Stimulated activated CD4-positive, alpha-beta T cell treated with anti-CD3 and anti-CD28 coated beads, Interleukin-2, amount 100 ng/mL, for 4 hours (primary cell): ENCODE data around the gene PRMT2.
"Not testable (repeated sequence)": the region's sequence is repeated elsewhere in the genome, so short reads cannot be mapped to it uniquely, and the experiment has no call there.

Experiments used
- DNase-seq: peaks from one replicate; pipeline ENCODE4 v3.0.0-alpha.2; 2020; ENCODE audit warnings: low read depth

Gene PRMT2

GRCh38 chr21:46617267-46618051, 18.0 kb upstream of the PRMT2 start:
- DNase-seq, result no peak

- no peak for DNase-seq
Observed at GRCh38 chr21:46618738-46619379, 16.6 kb upstream of the PRMT2 start.

GRCh38 chr21:46619846-46620245, 15.6 kb upstream of the PRMT2 start:
- no peak for DNase-seq

GRCh38 chr21:46620846-46621245, 14.6 kb upstream of the PRMT2 start:
- no peak for DNase-seq

GRCh38 chr21:46621457-46622182, 13.9 kb upstream of the PRMT2 start:
- DNase-seq, result no peak

- DNase-seq, result no peak
Observed at GRCh38 chr21:46622226-46622625, 13.2 kb upstream of the PRMT2 start.

GRCh38 chr21:46624050-46624449, 11.4 kb upstream of the PRMT2 start:
- no peak for DNase-seq

GRCh38 chr21:46625759-46626158, 9.7 kb upstream of the PRMT2 start:
- no peak for DNase-seq

- no peak for DNase-seq
Observed at GRCh38 chr21:46626536-46626935, 8.9 kb upstream of the PRMT2 start.

- DNase-seq, result no peak
Observed at GRCh38 chr21:46626975-46627501, 8.4 kb upstream of the PRMT2 start.

- DNase-seq, result no peak
Observed at GRCh38 chr21:46627726-46628125, 7.7 kb upstream of the PRMT2 start.

GRCh38 chr21:46628868-46629267, 6.6 kb upstream of the PRMT2 start:
- no peak for DNase-seq

GRCh38 chr21:46630915-46631314, 4.6 kb upstream of the PRMT2 start:
- DNase-seq, result not testable (repeated sequence)

- no peak for DNase-seq
Observed at GRCh38 chr21:46633566-46633965, 1.9 kb upstream of the PRMT2 start.

GRCh38 chr21:46634427-46634826, 1.0 kb upstream of the PRMT2 start:
- no peak for DNase-seq

GRCh38 chr21:46634966-46635323, 529 bp upstream of the PRMT2 start:
- DNase-seq, result no peak

GRCh38 chr21:46636181-46636512, 673 bp downstream of the PRMT2 start:
- DNase-seq, result no peak

- no peak for DNase-seq
Observed at GRCh38 chr21:46636550-46637285, 1.2 kb downstream of the PRMT2 start.

- DNase-seq, result no peak
Observed at GRCh38 chr21:46637952-46638746, 2.7 kb downstream of the PRMT2 start.

GRCh38 chr21:46639489-46640386, 4.3 kb downstream of the PRMT2 start:
- DNase-seq, result no peak
